K562 (cell line): ENCODE results near the gene MATN1. TPM values are rescaled to one million over a fixed set of nuclear protein-coding genes. Genes with fewer than 3 reads are reported as not detected.

Experiments
- ARID3B ChIP-seq: fragments of 250-450 bp; sonication (Bioruptor Pico); IDR thresholded peaks from 2 replicates; pipeline ENCODE4 v1.4.0; 2020; ENCODE audit warnings: borderline replicate concordance
- CEBPZ ChIP-seq: fragments of 150-350 bp; IDR thresholded peaks from 2 replicates; pipeline ENCODE4 v1.6.1; 2014; ENCODE audit warnings: low read depth, mild to moderate bottlenecking, low read length, borderline replicate concordance
- FOXM1 ChIP-seq, 2 experiments: fragments of 450-650 bp in 1 of 2; sonication (generic) in 1 of 2; formaldehyde crosslinking in 1 of 2; IDR thresholded peaks; 2 replicates each; pipeline versions ENCODE4 v1.6.1 to v1.9.0; 2017 to 2022; ENCODE audit warnings: low read depth in 2 of 2, mild to moderate bottlenecking in 2 of 2, missing genetic modification reagents in 1 of 2, moderate library complexity in 1 of 2
- GTF2A2 ChIP-seq: IDR thresholded peaks from 2 replicates; pipeline ENCODE4 v1.6.1; 2016; ENCODE audit warnings: mild to moderate bottlenecking, missing genetic modification characterization, missing compliant biosample characterization
- HMGN3 ChIP-seq: IDR thresholded peaks from 2 replicates; pipeline ENCODE4 v1.6.1; 2011; ENCODE audit warnings: borderline replicate concordance, low read depth, mild to moderate bottlenecking, mixed read lengths, low read length; ENCODE audit not compliant: insufficient read length; ENCODE audit errors: extremely low read depth
- JUNB ChIP-seq: fragments of 450-650 bp; formaldehyde crosslinking; conservative IDR thresholded peaks from 2 replicates; pipeline ENCODE4 v1.4.0; 2020; ENCODE audit warnings: mild to moderate bottlenecking
- MAZ ChIP-seq, 2 experiments: fragments of 450-650 bp in 1 of 2; sonication (generic) in 1 of 2; formaldehyde crosslinking; IDR thresholded peaks in 1 of 2; conservative IDR thresholded peaks in 1 of 2; 2 replicates each; pipeline versions ENCODE4 v1.4.0 to v1.5.0; 2020; ENCODE audit warnings: mild to moderate bottlenecking in 1 of 2, missing genetic modification reagents in 1 of 2
- RBBP5 ChIP-seq: fragments of 200-600 bp; sonication (generic); IDR thresholded peaks from 2 replicates; pipeline ENCODE4 v1.6.1; 2012; ENCODE audit warnings: borderline replicate concordance, mild to moderate bottlenecking, low read length, control low read depth, inconsistent platforms; ENCODE audit not compliant: insufficient read depth, poor library complexity, severe bottlenecking
- RREB1 ChIP-seq: fragments of 250-450 bp; sonication (Bioruptor Pico); IDR thresholded peaks from 2 replicates; pipeline ENCODE4 v1.4.0; 2020
- STAT5B ChIP-seq: fragments of 250-450 bp; sonication (Bioruptor Pico); IDR thresholded peaks from 2 replicates; pipeline ENCODE4 v1.8.0; 2021; ENCODE audit warnings: mild to moderate bottlenecking, inconsistent platforms
- THRAP3 ChIP-seq: fragments of 450-650 bp; IDR thresholded peaks from 2 replicates; pipeline ENCODE4 v1.6.1; 2016; ENCODE audit warnings: mild to moderate bottlenecking, inconsistent platforms, borderline replicate concordance
- ZEB2 ChIP-seq: fragments of 450-650 bp; IDR thresholded peaks from 2 replicates; pipeline ENCODE4 v1.6.1; 2016
- ZNF217 ChIP-seq: sonication (generic); formaldehyde crosslinking; IDR thresholded peaks from 2 replicates; pipeline ENCODE4 v1.8.0; 2022; ENCODE audit warnings: mild to moderate bottlenecking, missing genetic modification reagents
- ZNF224 ChIP-seq: sonication (generic); formaldehyde crosslinking; IDR thresholded peaks from 2 replicates; pipeline ENCODE4 v1.8.0; 2022; ENCODE audit warnings: mild to moderate bottlenecking, missing genetic modification reagents
- polyA plus RNA-seq, 8 experiments: library from polyadenylated mRNA; depleted of rRNA in 4 of 8; stranded (reverse) in 5 of 8; unstranded in 3 of 8; fragments of >200 nt; fragmentation: Nextera tagmentation in 2 of 8; fragmentation: Illumina TruSeq in 1 of 8; extraction: Ambion mirVana in 2 of 8; extraction: Trizol in 1 of 8; gene quantifications; 2 replicates each; pipeline versions ENCODE4 v1.2.1 to v1.2.3, GENCODE V29; 2011 to 2014; ENCODE audit warnings: inconsistent platforms in 1 of 8, missing spikeins in 1 of 8
- total RNA-seq, 7 experiments: library from RNA; depleted of rRNA in 6 of 7; stranded (reverse); fragments of >200 nt in 6 of 7; fragmentation: Illumina TruSeq in 2 of 7; extraction: Trizol in 2 of 7; gene quantifications; 2 replicates each; pipeline versions ENCODE4 v1.2.1 to v1.2.3, GENCODE V29; 2011 to 2021; ENCODE audit warnings: low replicate concordance in 1 of 7

MATN1 gene
- total and polyA plus RNA-seq, 9 of the 15 experiments (the other 6 are each of a cell fraction or from before 2014, with no cell fraction given): 0.10 to 2.3 (median 1.2) TPM

- peak; percentile 89; the same call in 1 of the 2 replicates for TF ChIP-seq RREB1 (CRISPR knock-in tag)
- TF ChIP-seq HMGN3: no peak
- no peak for TF ChIP-seq ARID3B (CRISPR knock-in tag)
- no peak for TF ChIP-seq ZNF217 (CRISPR knock-in tag)
- no peak for TF ChIP-seq GTF2A2 (tag)
- no peak for TF ChIP-seq ZNF224 (CRISPR knock-in tag)
- no peak for TF ChIP-seq FOXM1 (IDR thresholded peaks at IDR 0.05; ENCODE audit: low read depth)
- no peak for TF ChIP-seq FOXM1 (CRISPR knock-in tag; IDR thresholded peaks at IDR 0.05; ENCODE audit: low read depth)
- TF ChIP-seq JUNB (CRISPR knock-in tag): peak; percentile 40; the same call in 1 of the 2 replicates
- TF ChIP-seq MAZ (CRISPR knock-in tag; conservative IDR thresholded peaks at IDR 0.05 in 1 of 2, IDR thresholded peaks at IDR 0.05 in 1 of 2): peak; percentile 79 to 88
- TF ChIP-seq RBBP5: no peak
- TF ChIP-seq STAT5B: no peak
- TF ChIP-seq ZEB2: no peak
- TF ChIP-seq THRAP3: no peak
- TF ChIP-seq CEBPZ: no peak
These were observed 33.4 kb upstream of the MATN1 start (continued) for GRCh38 chr1:30756545-30757351.
